ENCODE results near the gene UBE2V1. TPM values are rescaled to one million over a fixed set of nuclear protein-coding genes. Genes with fewer than 3 reads are reported as not detected.

The UBE2V1 gene
- total RNA-seq, 1 experiment from 2014 or later = 105 TPM

- DNase-seq (ENCODE audit: extremely low read depth, low read depth) = no peak
Observed at GRCh38 chr20:50034567-50035180, 78.3 kb downstream of the UBE2V1 start.

GRCh38 chr20:50032955-50033666 is 79.8 kb downstream of the UBE2V1 start:
- no peak for DNase-seq (ENCODE audit: extremely low read depth, low read depth)

Other genes with a start within 250 kb of the UBE2V1 start
- 5.3 and 6.1 TPM in 2 replicates for gene SPATA2, start 197.6 kb downstream of the UBE2V1 start, total RNA-seq (2014; rRNA removed; shearing (Covaris generic))
- gene RNF114, start 176.8 kb downstream of the UBE2V1 start, total RNA-seq (2014; rRNA removed; shearing (Covaris generic)) = 48.5 and 51.9 TPM in 2 replicates
- 2.2 and 2.3 TPM in 2 replicates for gene SNAI1, start 130.2 kb downstream of the UBE2V1 start, total RNA-seq (2014; rRNA removed; shearing (Covaris generic))
- gene PEDS1, start 40.6 kb upstream of the UBE2V1 start, total RNA-seq (2014; rRNA removed; shearing (Covaris generic)) = 40.0 and 47.3 TPM in 2 replicates
- 109 and 147 TPM in 2 replicates for gene CEBPB, start 77.7 kb upstream of the UBE2V1 start, total RNA-seq (2014; rRNA removed; shearing (Covaris generic))